Caco-2 (cell line): ENCODE data around the gene PLPPR1. TPM values are rescaled to one million over a fixed set of nuclear protein-coding genes. Genes with fewer than 3 reads are reported as not detected.

ENCODE experiments used
- BruUV-seq: library from RNA; stranded (reverse); fragments of 400-500 nt; replicated peaks from 2 replicates; lab custom pipeline; 2021; lab: Mats Ljungman, UMichigan
- CTCF ChIA-PET: fragments of 300-600 bp; sonication (Branson Sonifier 250); formaldehyde crosslinking; loops from one replicate; lab custom pipeline; 2022; ENCODE audit warnings: antibody characterized with exemption; lab: Charles Lee
- POLR2A ChIA-PET: fragments of 300-600 bp; sonication (Branson Sonifier 250); formaldehyde crosslinking; loops from one replicate; lab custom pipeline; 2022; ENCODE audit warnings: antibody characterized with exemption; lab: Charles Lee
- DNase-seq, 2 experiments: peaks; one replicate each; pipeline versions ENCODE4 v3.0.0 to v3.0.0-alpha.2; 2020 to 2022
- H3K27me3 ChIP-seq: replicated peaks from 2 replicates; pipeline ENCODE4 v1.6.0; 2011; ENCODE audit warnings: low read length; ENCODE audit not compliant: control insufficient read depth, insufficient read depth
- H3K36me3 ChIP-seq: 2 replicates; pipeline ENCODE4 v1.5.1; 2011; ENCODE audit warnings: low read length; ENCODE audit not compliant: control insufficient read depth, insufficient read depth
- H3K4me1 ChIP-seq: fragments of 250-450 bp; sonication (Bioruptor Pico); 2 replicates; pipeline ENCODE4 v1.5.1; 2020; ENCODE audit warnings: mild to moderate bottlenecking
- H3K4me3 ChIP-seq: 2 replicates; pipeline ENCODE4 v1.5.1; 2011; ENCODE audit warnings: low read depth, mild to moderate bottlenecking, control low read depth, low read length
- H3K9me3 ChIP-seq: fragments of 250-450 bp; sonication (Bioruptor Pico); 2 replicates; pipeline ENCODE4 v1.5.1; 2020; ENCODE audit warnings: mild to moderate bottlenecking, moderate library complexity
- H3K27ac Mint-ChIP-seq: one replicate; pipeline ENCODE4 v1.8.0; 2022; ENCODE audit warnings: mixed read lengths; ENCODE audit not compliant: unreplicated experiment
- H3K27me3 Mint-ChIP-seq: one replicate; pipeline ENCODE4 v1.8.0; 2022; ENCODE audit warnings: mixed read lengths; ENCODE audit not compliant: insufficient read depth, unreplicated experiment
- H3K36me3 Mint-ChIP-seq: one replicate; pipeline ENCODE4 v1.8.0; 2022; ENCODE audit warnings: mild to moderate bottlenecking, mixed read lengths; ENCODE audit not compliant: insufficient read depth, unreplicated experiment
- H3K4me1 Mint-ChIP-seq: one replicate; pipeline ENCODE4 v1.8.0; 2022; ENCODE audit warnings: low read depth, mixed read lengths; ENCODE audit not compliant: unreplicated experiment
- H3K4me3 Mint-ChIP-seq: one replicate; pipeline ENCODE4 v1.8.0; 2022; ENCODE audit warnings: mild to moderate bottlenecking, moderate library complexity, mixed read lengths; ENCODE audit not compliant: unreplicated experiment
- H3K9me3 Mint-ChIP-seq: one replicate; pipeline ENCODE4 v1.8.0; 2022; ENCODE audit warnings: mixed read lengths; ENCODE audit not compliant: unreplicated experiment
- CTCF ChIP-seq, 2 experiments: fragments of 200-600 bp in 1 of 2; IDR thresholded peaks; 1 replicate in 1 of 2; 2 replicates in 1 of 2; pipeline versions ENCODE4 v1.5.1 to v1.8.0; 2011 to 2022; ENCODE audit warnings: antibody characterized with exemption in 1 of 2, control low read depth in 1 of 2, inconsistent platforms in 1 of 2, low read depth in 1 of 2, low read length in 1 of 2, mild to moderate bottlenecking in 1 of 2, moderate library complexity in 1 of 2; ENCODE audit not compliant: insufficient read depth in 1 of 2, severe bottlenecking in 1 of 2, unreplicated experiment in 1 of 2
- intact Hi-C: fragments of 100-400 bp; cut with micrococcal nuclease; formaldehyde crosslinking; loops from one replicate; pipeline ENCODE4 v1.10.0; 2022; ENCODE audit not compliant: unreplicated experiment
- total RNA-seq: library from RNA; stranded (reverse); gene quantifications from 2 replicates; pipeline ENCODE4 v1.2.3, GENCODE V29; 2022

The PLPPR1 gene
- total RNA-seq, 1 experiment from 2014 or later = not detected

- TF ChIP-seq CTCF (IDR thresholded peaks at IDR 0.05; ENCODE audit: insufficient read depth in 1 of 2, low read depth in 1 of 2, low read length in 1 of 2, severe bottlenecking in 1 of 2, unreplicated experiment in 1 of 2) = no peak
- BruUV-seq = no TSS peak
- ChIA-PET CTCF (no interaction called here), POLR2A (no interaction called here)
- Mint-ChIP-seq H3K27ac (no peak overlapping the region), H3K4me3 (no peak overlapping the region), H3K36me3 (no peaks in the 10 kb centered on the region), H3K9me3 (no peaks in the 10 kb centered on the region), H3K27me3 (peaks cover 8% of the 10 kb centered on the region), H3K4me1 (no peaks in the 10 kb centered on the region)
- Histone ChIP-seq H3K4me1 (no peaks in the 10 kb centered on the region), H3K4me3 (no peak overlapping the region), H3K27me3 (no peaks in the 10 kb centered on the region), H3K9me3 (no peaks in the 10 kb centered on the region), H3K36me3 (no peaks in the 10 kb centered on the region)
- DNase-seq = no peak
- intact Hi-C loops = no loop called here
Observed at GRCh38 chr9:101191723-101192122, 163.2 kb downstream of the PLPPR1 start.

GRCh38 chr9:101197026-101197425, 168.5 kb downstream of the PLPPR1 start:
- Mint-ChIP-seq H3K9me3 (no peaks in the 10 kb centered on the region), H3K27ac (no peak overlapping the region), H3K4me3 (no peak overlapping the region), H3K27me3 (no peaks in the 10 kb centered on the region), H3K4me1 (no peaks in the 10 kb centered on the region), H3K36me3 (no peaks in the 10 kb centered on the region)
- Histone ChIP-seq H3K27me3 (no peaks in the 10 kb centered on the region), H3K9me3 (no peaks in the 10 kb centered on the region), H3K4me1 (no peaks in the 10 kb centered on the region), H3K36me3 (no peaks in the 10 kb centered on the region), H3K4me3 (no peak overlapping the region)
- DNase-seq = no peak
- no peak for TF ChIP-seq CTCF (IDR thresholded peaks at IDR 0.05; ENCODE audit: insufficient read depth in 1 of 2, low read depth in 1 of 2, low read length in 1 of 2, severe bottlenecking in 1 of 2, unreplicated experiment in 1 of 2)
- no TSS peak for BruUV-seq
- ChIA-PET POLR2A (no interaction called here), CTCF (no interaction called here)
- intact Hi-C loops = no loop called here

GRCh38 chr9:101200852-101201251, 172.3 kb downstream of the PLPPR1 start:
- Mint-ChIP-seq H3K9me3 (no peaks in the 10 kb centered on the region), H3K4me1 (no peaks in the 10 kb centered on the region), H3K4me3 (no peak overlapping the region), H3K27ac (no peak overlapping the region), H3K36me3 (no peaks in the 10 kb centered on the region), H3K27me3 (no peaks in the 10 kb centered on the region)
- POLR2A ChIA-PET = no interaction called here
- CTCF ChIA-PET = no interaction called here
- Histone ChIP-seq H3K9me3 (no peaks in the 10 kb centered on the region), H3K4me3 (no peak overlapping the region), H3K27me3 (no peaks in the 10 kb centered on the region), H3K36me3 (no peaks in the 10 kb centered on the region), H3K4me1 (no peaks in the 10 kb centered on the region)
- no peak for DNase-seq
- BruUV-seq = no TSS peak
- TF ChIP-seq CTCF (IDR thresholded peaks at IDR 0.05; ENCODE audit: insufficient read depth in 1 of 2, low read depth in 1 of 2, low read length in 1 of 2, severe bottlenecking in 1 of 2, unreplicated experiment in 1 of 2) = no peak
- intact Hi-C loops = no loop called here
